Loucy (cell line): ENCODE results near the gene ENPP3.

ENCODE experiments used
- H2AFZ ChIP-seq: fragments of 200-600 bp; sonication (generic); 2 replicates; pipeline ENCODE4 v1.6.0; 2016; ENCODE audit warnings: antibody characterized with exemption, mild to moderate bottlenecking, low read length, moderate library complexity
- H3F3A ChIP-seq: fragments of 200-600 bp; 2 replicates; pipeline ENCODE4 v1.6.0; 2016; ENCODE audit warnings: antibody characterized with exemption, low read depth, mild to moderate bottlenecking
- H3K27me3 ChIP-seq: fragments of 200-600 bp; sonication (generic); 2 replicates; pipeline ENCODE4 v1.6.1; 2014; ENCODE audit warnings: low read length, mild to moderate bottlenecking; ENCODE audit not compliant: insufficient read depth, poor library complexity, severe bottlenecking
- H3K36me3 ChIP-seq: fragments of 200-600 bp; sonication (generic); 2 replicates; pipeline ENCODE4 v1.6.1; 2016; ENCODE audit warnings: low read length; ENCODE audit not compliant: insufficient read depth
- H3K4me1 ChIP-seq: fragments of 200-600 bp; sonication (generic); 2 replicates; pipeline ENCODE4 v1.5.1; 2014; ENCODE audit warnings: low read length, mild to moderate bottlenecking; ENCODE audit not compliant: insufficient read depth, poor library complexity, severe bottlenecking
- H3K4me2 ChIP-seq: fragments of 200-600 bp; sonication (generic); 2 replicates; pipeline ENCODE4 v1.6.0; 2014; ENCODE audit warnings: antibody characterized with exemption, low read length, low read depth, mild to moderate bottlenecking; ENCODE audit not compliant: poor library complexity, severe bottlenecking
- H3K4me3 ChIP-seq: fragments of 200-600 bp; sonication (generic); 2 replicates; pipeline ENCODE4 v1.5.1; 2014; ENCODE audit warnings: low read length, mild to moderate bottlenecking, mixed read lengths; ENCODE audit not compliant: poor library complexity, severe bottlenecking
- H3K79me2 ChIP-seq: fragments of 200-600 bp; sonication (generic); 2 replicates; pipeline ENCODE4 v1.6.1; 2014; ENCODE audit warnings: low read length; ENCODE audit not compliant: insufficient read depth
- H3K9ac ChIP-seq: fragments of 200-600 bp; sonication (generic); 2 replicates; pipeline ENCODE4 v1.6.0; 2014; ENCODE audit warnings: mild to moderate bottlenecking, low read depth, low read length, moderate library complexity; ENCODE audit not compliant: poor library complexity, severe bottlenecking
- H3K9me2 ChIP-seq: fragments of 200-600 bp; sonication (generic); replicated peaks from 2 replicates; pipeline ENCODE4 v1.6.1; 2016; ENCODE audit warnings: low read depth, low read length, mixed read lengths
- H3K9me3 ChIP-seq: fragments of 200-600 bp; sonication (generic); 2 replicates; pipeline ENCODE4 v1.6.1; 2014; ENCODE audit warnings: mild to moderate bottlenecking, antibody characterized with exemption, low read length, low read depth; ENCODE audit not compliant: insufficient read depth
- H4K20me1 ChIP-seq: fragments of 200-600 bp; sonication (generic); 2 replicates; pipeline ENCODE4 v1.6.0; 2014; ENCODE audit warnings: antibody characterized with exemption, low read length, mild to moderate bottlenecking; ENCODE audit not compliant: insufficient read depth, poor library complexity, severe bottlenecking
- CTCF ChIP-seq: fragments of 200-600 bp; sonication (generic); conservative IDR thresholded peaks from 2 replicates; pipeline ENCODE4 v1.5.1; 2014; ENCODE audit warnings: mild to moderate bottlenecking, antibody characterized with exemption, low read length
- EZH2phosphoT487 ChIP-seq: fragments of 200-600 bp; IDR thresholded peaks from 2 replicates; pipeline ENCODE4 v1.6.1; 2018; ENCODE audit warnings: antibody characterized with exemption, mild to moderate bottlenecking, moderate library complexity, borderline replicate concordance

The ENPP3 gene

GRCh38 chr6:131615275-131615674, 21.8 kb upstream of the ENPP3 start:
- Histone ChIP-seq H3K4me1 (no peaks in the 10 kb centered on the region), H4K20me1 (no peaks in the 10 kb centered on the region), H3K4me3 (no peak overlapping the region), H2AFZ (no peak overlapping the region), H3K36me3 (peaks cover 78% of the 10 kb centered on the region), H3K9ac (no peak overlapping the region), H3F3A (no peaks in the 10 kb centered on the region), H3K9me2 (no peaks in the 10 kb centered on the region), H3K4me2 (no peak overlapping the region), H3K9me3 (no peaks in the 10 kb centered on the region), H3K27me3 (no peaks in the 10 kb centered on the region), H3K79me2 (no peaks in the 10 kb centered on the region)
- TF ChIP-seq EZH2phosphoT487 (no peak), CTCF (no peak)

- H3K9me3 ChIP-seq: no peaks in the 10 kb centered on the region
- no peaks in the 10 kb centered on the region for H3K27me3 ChIP-seq
- peak within 1 kb of the TSS; percentile 99 for H3K4me3 ChIP-seq
- peak within 1 kb of the TSS; percentile 100 for H2AFZ ChIP-seq
- H3K4me1 ChIP-seq: peaks cover 21% of the 10 kb centered on the region
- H3K9me2 ChIP-seq: no peaks in the 10 kb centered on the region
- H3K4me2 ChIP-seq: peak within 1 kb of the TSS; percentile 88
- H3K79me2 ChIP-seq: peaks cover 36% of the 10 kb centered on the region
- TF ChIP-seq EZH2phosphoT487: no peak
- peak; percentile 98 for TF ChIP-seq CTCF
- H4K20me1 ChIP-seq: peaks cover 13% of the 10 kb centered on the region
- peak within 1 kb of the TSS; percentile 92 for H3K9ac ChIP-seq
- H3F3A ChIP-seq: no peaks in the 10 kb centered on the region
- peaks cover 18% of the 10 kb centered on the region; the same call in 1 of the 2 replicates for H3K36me3 ChIP-seq
Measured at GRCh38 chr6:131627724-131628682, 9.1 kb upstream of the ENPP3 start, which contains the start of gene MED23. TSS of gene MED23 (minus strand) at chr6:131628242. CDS start at chr6:131628049, 193 bp downstream.

- Histone ChIP-seq H3K36me3 (peaks cover 11% of the 10 kb centered on the region; the same call in 1 of the 2 replicates), H3K4me3 (peak overlapping the region; percentile 99), H3K4me2 (peak overlapping the region; percentile 75), H3K9me3 (no peaks in the 10 kb centered on the region), H3F3A (no peaks in the 10 kb centered on the region), H3K27me3 (no peaks in the 10 kb centered on the region), H2AFZ (peak overlapping the region; percentile 100), H3K79me2 (peaks cover 36% of the 10 kb centered on the region), H3K4me1 (peaks cover 21% of the 10 kb centered on the region), H4K20me1 (peaks cover 13% of the 10 kb centered on the region), H3K9me2 (no peaks in the 10 kb centered on the region), H3K9ac (peak overlapping the region; percentile 92)
- TF ChIP-seq CTCF: no peak
- no peak for TF ChIP-seq EZH2phosphoT487
Measured at GRCh38 chr6:131628726-131629125, 8.4 kb upstream of the ENPP3 start.
